T-cell (primary cell): Measurements from ENCODE around the gene MAP1LC3B2. TPM values are rescaled to one million over a fixed set of nuclear protein-coding genes. Genes with fewer than 3 reads are reported as not detected.

Experiments used
- ATAC-seq, 4 experiments: fragments of 200-7000 bp in 3 of 4; fragments of 150-1000 bp in 1 of 4; cut with Tn5 transposase; replicated peaks in 1 of 4; 1 replicate in 3 of 4; 2 replicates in 1 of 4; pipeline ENCODE4 v1.10.0; 2021; ENCODE audit warnings: moderate library complexity in 3 of 4, mild to moderate bottlenecking in 2 of 4, moderate number of reproducible peaks in 1 of 4
- CTCF ChIA-PET, 2 donors: fragments of 300-600 bp; sonication (Branson Sonifier 250); formaldehyde crosslinking; loops; one replicate each; lab custom pipeline; 2022; ENCODE audit warnings: antibody characterized with exemption in 2 of 2; lab: Charles Lee
- POLR2A ChIA-PET, 2 donors: fragments of 300-600 bp; sonication (Branson Sonifier 250); formaldehyde crosslinking; loops; one replicate each; lab custom pipeline; 2022; ENCODE audit warnings: antibody characterized with exemption in 2 of 2; lab: Charles Lee
- DNase-seq, 35 experiments: peaks; one replicate each; pipeline versions ENCODE4 v3.0.0 to v3.0.0-alpha.2; 2013 to 2023
- H3K27ac ChIP-seq: one replicate; pipeline ENCODE4 v1.5.1; 2013; ENCODE audit warnings: low read length
- H3K27me3 ChIP-seq, 2 experiments: replicated peaks in 1 of 2; 1 replicate in 1 of 2; 2 replicates in 1 of 2; pipeline versions ENCODE4 v1.6.1 to v1.7.0; 2013; ENCODE audit warnings: low read length in 1 of 2, mixed read lengths in 1 of 2; ENCODE audit not compliant: control insufficient read depth in 2 of 2, insufficient read depth in 2 of 2; ENCODE audit errors: extremely low read depth in 1 of 2
- H3K36me3 ChIP-seq, 2 donors: 1 replicate in 1 of 2; 2 replicates in 1 of 2; pipeline versions ENCODE4 v1.6.1 to v1.7.0; 2013; ENCODE audit warnings: low read length in 1 of 2; ENCODE audit not compliant: control insufficient read depth in 2 of 2, insufficient read depth in 1 of 2; ENCODE audit errors: extremely low read depth in 1 of 2
- H3K4me1 ChIP-seq, 2 experiments: 1 replicate in 1 of 2; 2 replicates in 1 of 2; pipeline versions ENCODE4 v1.6.1 to v1.7.0; 2013; ENCODE audit warnings: low read length in 2 of 2, mixed read lengths in 1 of 2; ENCODE audit not compliant: insufficient read depth in 2 of 2, control insufficient read depth in 1 of 2; ENCODE audit errors: extremely low read depth in 1 of 2
- H3K4me3 ChIP-seq, 2 donors: 1 replicate in 1 of 2; 2 replicates in 1 of 2; pipeline versions ENCODE4 v1.5.1 to v1.7.0; 2013; ENCODE audit warnings: mild to moderate bottlenecking in 2 of 2, low read length in 1 of 2, moderate library complexity in 1 of 2; ENCODE audit not compliant: control insufficient read depth in 1 of 2; ENCODE audit errors: extremely low read depth in 1 of 2
- H3K9me3 ChIP-seq: 2 replicates; pipeline ENCODE4 v1.7.0; 2013
- H3K27ac Mint-ChIP-seq, 2 donors: one replicate each; pipeline ENCODE4 v1.8.0; 2020 to 2021; ENCODE audit warnings: mild to moderate bottlenecking in 2 of 2, mixed read lengths in 2 of 2
- H3K27me3 Mint-ChIP-seq, 2 donors: one replicate each; pipeline ENCODE4 v1.8.0; 2021 to 2022; ENCODE audit warnings: mixed read lengths in 2 of 2
- H3K36me3 Mint-ChIP-seq: one replicate; pipeline ENCODE4 v1.8.0; 2021; ENCODE audit warnings: mixed read lengths
- H3K4me1 Mint-ChIP-seq, 3 donors: one replicate each; pipeline ENCODE4 v1.8.0; 2020 to 2022; ENCODE audit warnings: mixed read lengths in 3 of 3, mild to moderate bottlenecking in 1 of 3
- H3K4me3 Mint-ChIP-seq, 3 donors: one replicate each; pipeline ENCODE4 v1.8.0; 2020 to 2022; ENCODE audit warnings: mild to moderate bottlenecking in 3 of 3, mixed read lengths in 3 of 3, moderate library complexity in 3 of 3
- H3K9me3 Mint-ChIP-seq, 3 donors: one replicate each; pipeline ENCODE4 v1.8.0; 2020 to 2022; ENCODE audit warnings: mixed read lengths in 3 of 3
- WGBS: methylation state at CpG from one replicate; pipeline ENCODE4 v1.1.5; 2013; ENCODE audit warnings: missing lambda C conversion rate; ENCODE audit not compliant: insufficient coverage; 5-methylcytosine and 5-hydroxymethylcytosine counted together
- total RNA-seq, 35 experiments: library from RNA in 6 of 35; stranded (reverse) in 6 of 35; fragments of 120-200 nt in 1 of 35; gene quantifications; one replicate each; pipeline versions ENCODE4 v1.2.1 to v1.2.4 and lab custom pipeline; 2013 to 2026

The MAP1LC3B2 gene
- total RNA-seq, 5 donors from 2014 or later (not counting 1 experiment from before 2014, with no cell fraction given): 0.92 to 4.6 (median 1.4) TPM

DNA sequence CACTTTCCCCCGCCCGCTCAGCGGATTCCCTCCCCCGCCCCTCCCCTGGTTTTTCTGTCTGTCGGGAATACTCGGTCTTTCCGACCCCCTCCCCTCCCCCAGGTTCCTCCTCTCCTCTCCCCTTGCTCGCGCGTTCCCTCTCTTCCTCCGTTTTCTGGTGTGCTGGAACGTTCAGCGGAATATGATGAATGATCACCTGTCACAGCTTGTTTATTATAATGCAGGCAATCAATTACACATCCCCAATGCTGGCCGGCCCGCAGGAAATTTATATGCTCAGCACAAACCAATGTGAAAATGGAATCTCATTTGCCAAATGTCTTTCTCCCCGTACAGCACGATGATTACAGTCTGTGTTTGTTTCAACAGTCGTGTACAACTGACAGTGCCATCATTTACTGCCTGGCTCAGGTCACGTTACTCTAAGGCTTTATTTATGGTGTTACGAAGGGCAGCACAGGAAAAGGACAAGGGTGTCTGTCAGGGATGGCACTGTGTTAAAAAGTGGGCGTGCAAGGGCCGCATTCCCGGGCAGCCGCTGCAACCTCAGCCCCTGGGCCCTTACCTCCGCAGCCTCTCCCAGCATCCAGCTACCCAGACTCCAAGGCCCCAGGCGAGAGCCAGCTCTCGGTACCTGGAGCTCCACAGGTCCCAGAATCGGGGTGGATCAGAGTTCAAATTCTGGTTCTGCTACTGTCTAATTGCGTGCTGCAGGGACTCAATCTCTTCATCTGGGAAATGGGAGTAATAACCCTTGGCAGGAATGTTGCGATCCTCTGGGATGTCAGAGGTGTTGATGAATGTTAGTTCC lies 24.7 kb upstream of the MAP1LC3B2 start:
- no peak for DNase-seq
- no peak for ATAC-seq
- peaks cover 0 to 3% (median 0%) of the 10 kb centered on the region in 3 donors for H3K9me3 Mint-ChIP-seq
- peak overlapping the region; percentile 84 to 89 (median 87) for H3K4me3 Mint-ChIP-seq
- H3K27ac ChIP-seq: no peak overlapping the region
- H3K27me3 Mint-ChIP-seq: peaks cover 0 to 3% of the 10 kb centered on the region in 2 donors
- H3K36me3 Mint-ChIP-seq: no peaks in the 10 kb centered on the region
- peaks cover 21 to 39% (median 30%) of the 10 kb centered on the region in 3 donors for H3K4me1 Mint-ChIP-seq
- H3K4me3 ChIP-seq: peak overlapping the region; percentile 59 to 88
- WGBS: 70% methylated on average over 10 of the region's 30 CpGs
- no peaks in the 10 kb centered on the region for H3K36me3 ChIP-seq
- H3K27ac Mint-ChIP-seq: peak overlapping the region in 1 of 2 donors; percentile 16
- H3K4me1 ChIP-seq: peaks cover 9 to 23% of the 10 kb centered on the region in 2 experiments
- H3K9me3 ChIP-seq: no peaks in the 10 kb centered on the region
- POLR2A ChIA-PET: no interaction called here
- CTCF ChIA-PET: interaction anchor here in 1 of 2 donors (0.6 kb wide), 1 partner anchor 25 kb away, joined by 5 read pairs; no protein-coding TSS in a partner anchor
- peaks cover 0 to 6% of the 10 kb centered on the region in 2 experiments for H3K27me3 ChIP-seq

DNA sequence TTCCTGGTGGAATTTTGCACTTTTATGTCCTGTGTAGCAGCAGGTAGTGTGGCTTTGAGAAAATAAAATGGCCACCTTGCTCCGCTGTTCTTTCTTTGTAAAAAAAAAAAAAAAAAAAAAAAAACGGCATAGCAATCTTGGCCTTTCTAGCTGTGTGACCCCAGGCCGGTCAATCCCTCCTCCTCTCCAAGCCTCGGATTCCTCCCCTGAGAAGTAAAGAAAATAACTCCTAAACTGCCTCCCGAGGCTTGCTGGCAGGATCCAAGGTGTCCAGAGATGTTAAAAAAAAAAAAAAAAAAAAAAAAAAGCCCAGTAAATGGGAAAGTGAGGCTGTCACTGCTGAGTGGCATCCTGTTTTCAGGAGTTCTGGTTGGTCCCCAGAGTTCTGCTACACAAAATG lies 23.9 kb upstream of the MAP1LC3B2 start:
- ChIA-PET CTCF (interaction anchor here in 1 of 2 donors (0.7 kb wide), 1 partner anchor 385 kb away, joined by 7 read pairs; no protein-coding TSS in a partner anchor), POLR2A (no interaction called here)
- Mint-ChIP-seq H3K4me1 (peaks cover 21 to 40% (median 30%) of the 10 kb centered on the region in 3 donors), H3K4me3 (peak overlapping the region; percentile 13 to 87 (median 84)), H3K36me3 (no peaks in the 10 kb centered on the region), H3K27me3 (peaks cover 0 to under 1% of the 10 kb centered on the region in 2 donors), H3K27ac (no peak overlapping the region), H3K9me3 (peaks cover 0 to 3% (median 0%) of the 10 kb centered on the region in 3 donors)
- Histone ChIP-seq H3K36me3 (no peaks in the 10 kb centered on the region), H3K27ac (no peak overlapping the region), H3K4me3 (no peak overlapping the region), H3K9me3 (no peaks in the 10 kb centered on the region), H3K27me3 (peaks cover 0 to 6% of the 10 kb centered on the region in 2 experiments), H3K4me1 (peaks cover 9 to 23% of the 10 kb centered on the region in 2 experiments)
- no peak for DNase-seq
- WGBS: no CpG with 5 or more reads among the region's 5 CpGs
- ATAC-seq: no peak

DNA sequence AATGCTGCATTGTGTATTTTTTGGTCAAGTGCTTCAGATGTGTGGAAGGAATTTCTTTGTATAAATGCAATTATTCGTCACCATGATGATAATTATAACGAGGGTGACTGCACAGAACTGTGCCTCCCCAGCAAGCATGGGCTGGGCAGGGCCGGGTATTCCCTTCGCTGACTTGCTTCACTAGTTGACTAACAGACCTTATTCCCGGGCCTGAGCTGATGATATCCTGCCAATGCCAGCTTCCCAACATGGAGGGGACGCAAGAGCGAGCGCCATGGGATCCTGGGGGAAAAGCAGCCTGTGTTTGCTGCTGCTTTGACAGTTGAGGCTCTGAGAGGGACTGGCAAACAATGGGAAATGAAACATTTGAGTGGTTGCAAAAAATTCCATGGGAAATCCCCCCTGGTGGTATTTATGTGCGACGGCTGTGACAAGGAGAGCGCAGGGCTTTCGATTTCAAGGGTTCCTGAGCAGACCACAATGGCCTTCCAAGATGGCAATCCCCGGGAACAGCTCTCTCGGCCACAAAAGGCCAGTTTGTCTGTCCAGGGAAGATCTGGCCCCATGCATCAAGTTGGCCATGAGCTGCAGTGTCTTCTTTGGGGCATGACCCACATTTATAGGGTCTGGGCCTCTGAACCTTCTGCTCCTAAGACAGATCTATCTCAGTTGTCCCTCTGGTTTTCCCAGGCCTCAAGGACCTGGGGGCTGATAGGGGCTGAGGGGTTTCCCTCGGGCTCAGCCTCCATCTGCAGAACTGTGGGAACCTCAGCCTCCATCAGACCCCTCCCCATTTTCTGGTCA lies 21.9 kb upstream of the MAP1LC3B2 start:
- no peaks in the 10 kb centered on the region for H3K36me3 Mint-ChIP-seq
- Histone ChIP-seq H3K9me3 (no peaks in the 10 kb centered on the region), H3K27ac (no peak overlapping the region), H3K4me1 (peaks cover 9 to 21% of the 10 kb centered on the region in 2 experiments), H3K36me3 (no peaks in the 10 kb centered on the region), H3K27me3 (peaks cover 0 to 4% of the 10 kb centered on the region in 2 experiments), H3K4me3 (no peak overlapping the region)
- ATAC-seq: no peak
- no peak overlapping the region for H3K4me3 Mint-ChIP-seq
- peaks cover 0 to 4% (median 0%) of the 10 kb centered on the region in 3 donors for H3K9me3 Mint-ChIP-seq
- POLR2A ChIA-PET: interaction anchor here in 1 of 2 donors (0.6 kb wide), 1 partner anchor 49 kb away, joined by 5 read pairs; no protein-coding TSS in a partner anchor
- H3K27ac Mint-ChIP-seq: peak overlapping the region in 1 of 2 donors; percentile 34
- CTCF ChIA-PET: no interaction called here
- WGBS: 57% methylated on average over 12 of the region's 15 CpGs
- no peaks in the 10 kb centered on the region for H3K27me3 Mint-ChIP-seq
- no peak for DNase-seq
- peaks cover 21 to 39% (median 22%) of the 10 kb centered on the region in 3 donors for H3K4me1 Mint-ChIP-seq

DNA sequence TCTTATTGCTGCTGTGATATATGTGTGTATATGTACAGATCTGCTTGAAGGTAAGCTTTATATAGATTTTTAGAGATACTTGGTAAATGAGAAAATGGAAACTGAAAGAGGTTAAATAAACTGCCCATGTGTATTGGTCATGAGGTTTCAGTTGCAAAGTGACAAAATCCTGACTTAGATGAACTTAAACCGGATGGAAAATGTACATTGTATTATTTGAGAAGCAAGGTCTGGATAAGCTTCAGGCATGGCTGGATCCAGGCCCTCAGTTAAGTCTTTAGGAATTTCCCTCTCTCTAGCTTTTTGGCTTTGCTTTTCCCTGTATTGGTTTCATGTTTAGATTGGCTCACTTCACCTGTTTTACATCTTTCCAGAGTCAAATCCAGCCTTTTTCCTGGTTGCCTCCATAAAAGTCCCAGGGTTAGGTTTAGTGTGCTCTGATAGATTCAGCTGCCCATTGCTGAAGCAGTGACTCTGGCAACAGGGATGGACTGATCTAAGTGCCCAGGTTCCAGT lies 21.0 kb upstream of the MAP1LC3B2 start:
- Histone ChIP-seq H3K9me3 (no peaks in the 10 kb centered on the region), H3K4me3 (no peak overlapping the region), H3K4me1 (peaks cover 5 to 13% of the 10 kb centered on the region in 2 experiments), H3K36me3 (no peaks in the 10 kb centered on the region), H3K27me3 (peaks cover 0 to 4% of the 10 kb centered on the region in 2 experiments), H3K27ac (no peak overlapping the region)
- Mint-ChIP-seq H3K9me3 (peaks cover 0 to 4% (median 0%) of the 10 kb centered on the region in 3 donors), H3K4me1 (peaks cover 13 to 31% (median 20%) of the 10 kb centered on the region in 3 donors), H3K4me3 (no peak overlapping the region), H3K36me3 (no peaks in the 10 kb centered on the region), H3K27ac (no peak overlapping the region), H3K27me3 (no peaks in the 10 kb centered on the region)
- DNase-seq: no peak
- ATAC-seq: no peak
- ChIA-PET POLR2A (interaction anchor here in 1 of 2 donors (0.6 kb wide), 1 partner anchor 48 kb away, joined by 5 read pairs; no protein-coding TSS in a partner anchor), CTCF (no interaction called here)
- no CpG with 5 or more reads among the region's 1 CpG for WGBS

DNA sequence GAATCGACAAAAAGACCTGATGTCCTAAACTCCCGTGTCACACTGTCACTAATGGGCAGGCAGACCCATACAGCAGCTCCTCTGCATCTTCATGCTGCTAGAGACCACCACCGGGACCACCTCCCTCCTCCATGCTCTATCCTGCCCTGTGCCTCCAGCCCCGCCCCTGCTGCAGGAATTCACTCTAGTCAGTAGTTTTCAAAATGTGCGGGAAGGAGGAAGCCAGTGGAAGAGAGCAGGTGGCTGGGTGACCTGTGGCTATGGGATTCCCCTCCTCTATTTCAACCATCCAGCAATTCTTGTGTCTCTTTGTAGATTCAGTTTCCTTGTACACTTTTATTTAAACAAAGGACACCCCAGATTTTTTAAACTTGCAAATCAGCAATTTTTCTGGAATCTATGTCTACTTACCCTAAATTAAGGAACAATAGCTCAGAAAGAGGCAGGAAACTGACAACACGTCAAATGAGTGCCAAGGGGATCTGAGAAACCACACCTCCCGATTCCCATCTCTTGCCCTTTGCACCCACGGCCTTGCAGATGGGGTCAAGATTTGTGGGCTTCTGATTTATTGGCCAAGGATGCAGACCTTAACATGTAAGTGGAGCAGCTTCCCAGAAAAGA lies 20.4 kb upstream of the MAP1LC3B2 start:
- H3K4me3 Mint-ChIP-seq: no peak overlapping the region
- ATAC-seq: no peak
- H3K27ac ChIP-seq: no peak overlapping the region
- H3K27ac Mint-ChIP-seq: peak overlapping the region; percentile 11 to 39
- POLR2A ChIA-PET: no interaction called here
- H3K9me3 Mint-ChIP-seq: peaks cover 0 to 4% (median 0%) of the 10 kb centered on the region in 3 donors
- no peak for DNase-seq
- peaks cover 10 to 28% (median 13%) of the 10 kb centered on the region in 3 donors for H3K4me1 Mint-ChIP-seq
- no CpG with 5 or more reads among the region's 8 CpGs for WGBS
- no peaks in the 10 kb centered on the region for H3K27me3 ChIP-seq
- H3K36me3 Mint-ChIP-seq: no peaks in the 10 kb centered on the region
- no peak overlapping the region for H3K4me3 ChIP-seq
- no peaks in the 10 kb centered on the region for H3K36me3 ChIP-seq
- H3K27me3 Mint-ChIP-seq: no peaks in the 10 kb centered on the region
- CTCF ChIA-PET: interaction anchor here in 1 of 2 donors (0.6 kb wide), 1 partner anchor 478 kb away, joined by 6 read pairs; no protein-coding TSS in a partner anchor
- no peaks in the 10 kb centered on the region for H3K9me3 ChIP-seq
- H3K4me1 ChIP-seq: peaks cover under 1 to 8% of the 10 kb centered on the region in 2 experiments
